GM12878 (cell line): Measurements from ENCODE around the gene TFAM. TPM values are rescaled to one million over a fixed set of nuclear protein-coding genes. Genes with fewer than 3 reads are reported as not detected.

Experiments used
- ATAC-seq: fragments of 200-7000 bp; cut with Tn5 transposase; 3 replicates; pipeline ENCODE4 v1.9.1; 2020; ENCODE audit warnings: mild to moderate bottlenecking, moderate library complexity
- BruUV-seq: library from RNA; stranded (reverse); fragments of 400-500 nt; replicated peaks from 2 replicates; lab custom pipeline; 2021; lab: Mats Ljungman, UMichigan
- CTCF ChIA-PET: fragments of 300-600 bp; sonication (Branson Sonifier 250); formaldehyde crosslinking; extraction: SDS; loops from one replicate; lab custom pipeline; 2021; ENCODE audit warnings: inconsistent platforms; lab: Yijun Ruan, JAX
- POLR2A ChIA-PET: fragments of 350-600 bp; formaldehyde crosslinking; extraction: SDS; loops from one replicate; lab custom pipeline; 2021; ENCODE audit warnings: inconsistent platforms; lab: Charles Lee
- RAD21 ChIA-PET: fragments of 300-600 bp; sonication (Branson Sonifier 250); formaldehyde crosslinking; loops from one replicate; lab custom pipeline; 2023; ENCODE audit warnings: antibody characterized with exemption; ENCODE audit not compliant: unreplicated experiment; lab: Charles Lee
- SMC1A ChIA-PET: fragments of 300-600 bp; sonication (Branson Sonifier 250); formaldehyde crosslinking; loops from one replicate; lab custom pipeline; 2023; ENCODE audit not compliant: unreplicated experiment, uncharacterized antibody; lab: Charles Lee
- DNase-seq: peaks from one replicate; pipeline ENCODE4 v3.0.0-alpha.2; 2011; ENCODE audit warnings: low read depth, low spot score
- FAIRE-seq: peaks from 3 replicates; lab custom pipeline; 2011; peaks lifted over from hg19 to GRCh38; lab: Jason Lieb, UNC
- H2AFZ ChIP-seq: 2 replicates; pipeline ENCODE4 v1.6.0; 2011; ENCODE audit warnings: low read depth, low read length, control low read depth; ENCODE audit not compliant: control insufficient read depth
- H3K27ac ChIP-seq: 2 replicates; pipeline ENCODE4 v1.5.1; 2011; ENCODE audit warnings: control low read depth; ENCODE audit not compliant: control insufficient read depth, insufficient read depth
- H3K27me3 ChIP-seq, 2 experiments: replicated peaks in 1 of 2; 2 replicates each; pipeline versions ENCODE4 v1.6.0 to v1.6.1; 2011; ENCODE audit warnings: low read length in 1 of 2; ENCODE audit not compliant: control insufficient read depth in 2 of 2, insufficient read depth in 2 of 2
- H3K36me3 ChIP-seq, 2 experiments: 2 replicates each; pipeline ENCODE4 v1.5.1; 2011; ENCODE audit warnings: low read length in 1 of 2; ENCODE audit not compliant: control insufficient read depth in 2 of 2, insufficient read depth in 2 of 2
- H3K4me1 ChIP-seq: 2 replicates; pipeline ENCODE4 v1.6.1; 2011; ENCODE audit warnings: mild to moderate bottlenecking, low read length, moderate library complexity, mixed read lengths; ENCODE audit not compliant: control insufficient read depth, insufficient read depth
- H3K4me2 ChIP-seq: 2 replicates; pipeline ENCODE4 v1.6.0; 2011; ENCODE audit warnings: control low read depth; ENCODE audit not compliant: control insufficient read depth, insufficient read depth
- H3K4me3 ChIP-seq: fragments of 200-600 bp; sonication (generic); 2 replicates; pipeline ENCODE4 v1.5.1; 2016
- H3K79me2 ChIP-seq: 2 replicates; pipeline ENCODE4 v1.6.0; 2011; ENCODE audit warnings: low read length; ENCODE audit not compliant: control insufficient read depth, insufficient read depth
- H3K9ac ChIP-seq: 2 replicates; pipeline ENCODE4 v1.8.0; 2011; ENCODE audit warnings: low read length, control low read depth, mixed read lengths; ENCODE audit not compliant: control insufficient read depth, insufficient read depth
- H3K9me3 ChIP-seq: replicated peaks from 3 replicates; pipeline ENCODE4 v1.5.1; 2011; ENCODE audit warnings: mild to moderate bottlenecking, low read length; ENCODE audit not compliant: control insufficient read depth, insufficient read depth
- H4K20me1 ChIP-seq: 2 replicates; pipeline ENCODE4 v1.6.0; 2011; ENCODE audit not compliant: control insufficient read depth, insufficient read depth
- BHLHE40 ChIP-seq, 2 experiments: fragments of 450-650 bp in 1 of 2; IDR thresholded peaks; 2 replicates each; pipeline ENCODE4 v1.6.1; 2011 to 2017; ENCODE audit warnings: low read depth in 2 of 2, borderline replicate concordance in 1 of 2, improper control_type of control experiment in 1 of 2, low read length in 1 of 2, mild to moderate bottlenecking in 1 of 2
- BRCA1 ChIP-seq: IDR thresholded peaks from 2 replicates; pipeline ENCODE4 v1.6.1; 2011; ENCODE audit warnings: low read depth, low read length, improper control_type of control experiment
- CBX5 ChIP-seq: sonication (generic); IDR thresholded peaks from 2 replicates; pipeline ENCODE4 v1.6.1; 2016; ENCODE audit warnings: low read depth, moderate library complexity, mild to moderate bottlenecking, inconsistent platforms
- ETV6 ChIP-seq, 2 experiments: fragments of 450-650 bp in 1 of 2; IDR thresholded peaks in 1 of 2; conservative IDR thresholded peaks in 1 of 2; 2 replicates each; pipeline ENCODE4 v1.6.1; 2014; ENCODE audit warnings: antibody characterized with exemption in 1 of 2, borderline replicate concordance in 1 of 2, low read depth in 1 of 2, mild to moderate bottlenecking in 1 of 2, moderate library complexity in 1 of 2
- MAX ChIP-seq: IDR thresholded peaks from 2 replicates; pipeline ENCODE4 v1.6.1; 2012; ENCODE audit warnings: low read depth, low read length, improper control_type of control experiment
- PML ChIP-seq: IDR thresholded peaks from 2 replicates; pipeline ENCODE4 v1.6.1; 2012; ENCODE audit warnings: low read length, inconsistent platforms
- PRDM15 ChIP-seq: fragments of 450-650 bp; formaldehyde crosslinking; IDR thresholded peaks from 2 replicates; pipeline ENCODE4 v1.4.0; 2020; ENCODE audit warnings: mild to moderate bottlenecking, moderate library complexity
- REST ChIP-seq: IDR thresholded peaks from 2 replicates; pipeline ENCODE4 v1.6.1; 2012; ENCODE audit warnings: mild to moderate bottlenecking, low read depth, low read length
- SUPT20H ChIP-seq: IDR thresholded peaks from 2 replicates; pipeline ENCODE4 v1.6.1; 2011; ENCODE audit warnings: low read depth, mild to moderate bottlenecking, low read length, moderate library complexity, borderline replicate concordance; ENCODE audit not compliant: control insufficient read depth
- TARDBP ChIP-seq: IDR thresholded peaks from 2 replicates; pipeline ENCODE4 v1.6.1; 2016; ENCODE audit warnings: borderline replicate concordance
- TBL1XR1 ChIP-seq: IDR thresholded peaks from 2 replicates; pipeline ENCODE4 v1.6.1; 2012; ENCODE audit warnings: low read depth, low read length, improper control_type of control experiment
- YBX1 ChIP-seq: fragments of 450-650 bp; IDR thresholded peaks from 2 replicates; pipeline ENCODE4 v1.6.1; 2016; ENCODE audit warnings: antibody characterized with exemption
- ZBTB11 ChIP-seq: fragments of 450-650 bp; formaldehyde crosslinking; IDR thresholded peaks from 2 replicates; pipeline ENCODE4 v1.5.0; 2022; ENCODE audit warnings: mild to moderate bottlenecking, missing genetic modification characterization
- ZSCAN29 ChIP-seq: fragments of 450-650 bp; IDR thresholded peaks from 2 replicates; pipeline ENCODE4 v1.6.1; 2017; ENCODE audit warnings: mild to moderate bottlenecking, moderate library complexity
- WGBS: methylation state at CpG from one replicate; pipeline ENCODE4 v1.1.6; 2016; ENCODE audit warnings: low lambda C conversion rate; ENCODE audit not compliant: insufficient replicate concordance, insufficient coverage; ENCODE audit errors: missing lambda C conversion rate; 5-methylcytosine and 5-hydroxymethylcytosine counted together
- in situ Hi-C: fragments of 300-500 bp; cut with MboI; formaldehyde crosslinking; loops from 9 replicates; pipeline ENCODE4 v1.14.3; 2018; ENCODE audit warnings: mixed read lengths
- intact Hi-C: fragments of 100-400 bp; cut with micrococcal nuclease; formaldehyde crosslinking; loops from one replicate; pipeline ENCODE4 v1.14.2; 2022; ENCODE audit not compliant: unreplicated experiment
- polyA plus RNA-seq, 11 experiments: library from polyadenylated mRNA; depleted of rRNA in 4 of 11; unstranded in 6 of 11; stranded (reverse) in 5 of 11; fragments of >200 nt; fragmentation: Nextera tagmentation in 4 of 11; fragmentation: Illumina TruSeq in 1 of 11; extraction: Ambion mirVana in 4 of 11; extraction: Trizol in 1 of 11; gene quantifications; 1 replicate in 1 of 11; 2 replicates in 10 of 11; pipeline versions ENCODE4 v1.2.1 to v1.2.3, GENCODE V29; 2011 to 2016; ENCODE audit warnings: inconsistent platforms in 2 of 11, missing spikeins in 2 of 11, low read depth in 1 of 11
- total RNA-seq, 4 experiments: library from RNA; depleted of rRNA in 3 of 4; stranded (reverse); fragments of >200 nt in 3 of 4; fragmentation: Illumina TruSeq in 1 of 4; extraction: Trizol in 1 of 4; gene quantifications; 2 replicates each; pipeline versions ENCODE4 v1.2.1 to v1.2.3, GENCODE V29; 2013 to 2021

Gene TFAM
- total and polyA plus RNA-seq, 10 of the 15 experiments (the other 5 are each of a cell fraction or from before 2014, with no cell fraction given) = 44.9 to 135 (median 93.3) TPM

- FAIRE-seq = no peak
- H2AFZ ChIP-seq = no peak overlapping the region
- CTCF ChIA-PET = interaction anchor here (0.7 kb wide), 1 partner anchor 139 kb away, joined by 3 read pairs; no protein-coding TSS in a partner anchor
- TF ChIP-seq YBX1 (no peak), PML (no peak), PRDM15 (CRISPR knock-in tag) (no peak), BHLHE40 (IDR thresholded peaks at IDR 0.05; ENCODE audit: borderline replicate concordance in 1 of 2, low read depth in 2 of 2, low read length in 1 of 2) (no peak), MAX (no peak), TARDBP (no peak), SUPT20H (no peak), ZSCAN29 (no peak), CBX5 (no peak), BRCA1 (no peak), ETV6 (conservative IDR thresholded peaks at IDR 0.05 in 1 of 2, IDR thresholded peaks at IDR 0.05 in 1 of 2; ENCODE audit: borderline replicate concordance in 1 of 2, low read depth in 1 of 2) (no peak), TBL1XR1 (no peak), ZBTB11 (CRISPR knock-in tag) (no peak), REST (no peak)
Observed at GRCh38 chr10:58438986-58439385, 53.8 kb downstream of the TFAM start.

More at GRCh38 chr10:58438986-58439385, 53.8 kb downstream of the TFAM start:
- POLR2A ChIA-PET = no interaction called here
- RAD21 ChIA-PET = no interaction called here
- in situ Hi-C loops = no loop called here
- Histone ChIP-seq H3K27ac (no peak overlapping the region), H3K9ac (no peak overlapping the region), H3K4me2 (no peak overlapping the region), H3K27me3 (no peaks in the 10 kb centered on the region), H4K20me1 (no peaks in the 10 kb centered on the region), H3K4me3 (no peak overlapping the region), H3K9me3 (no peaks in the 10 kb centered on the region), H3K79me2 (no peaks in the 10 kb centered on the region), H3K36me3 (no peaks in the 10 kb centered on the region), H3K4me1 (no peaks in the 10 kb centered on the region)
- intact Hi-C loops = no loop called here
- ATAC-seq (no peak), DNase-seq (no peak)
- WGBS = 0% methylated on average over 1 of the region's 1 CpG
- BruUV-seq = no TSS peak
- SMC1A ChIA-PET = no interaction called here
